GM12878 (cell line): ENCODE data around the gene GPC6.

ENCODE experiments used
- CBX5 ChIP-seq: sonication (generic); IDR thresholded peaks from 2 replicates; pipeline ENCODE4 v1.6.1; 2016; ENCODE audit warnings: low read depth, moderate library complexity, mild to moderate bottlenecking, inconsistent platforms
- CEBPB ChIP-seq, 2 experiments: fragments of 150-350 bp in 1 of 2; IDR thresholded peaks; 2 replicates each; pipeline ENCODE4 v1.6.1; 2012 to 2014; ENCODE audit warnings: low read depth in 2 of 2, low read length in 2 of 2, borderline replicate concordance in 1 of 2, inconsistent platforms in 1 of 2
- POLR2A ChIP-seq: IDR thresholded peaks from 2 replicates; pipeline ENCODE4 v1.6.1; 2011; ENCODE audit warnings: low read depth, mild to moderate bottlenecking, low read length
- SMC3 ChIP-seq: IDR thresholded peaks from 2 replicates; pipeline ENCODE4 v1.6.1; 2011; ENCODE audit warnings: low read length, improper control_type of control experiment, borderline replicate concordance
- TF ChIP-seq, protein P1 (sequence below): IDR thresholded peaks from 2 replicates; pipeline ENCODE4 v1.6.1; 2012; ENCODE audit warnings: low read depth, low read length, improper control_type of control experiment
- TF ChIP-seq, protein P2 (sequence below): IDR thresholded peaks from 2 replicates; pipeline ENCODE4 v1.6.1; 2011; ENCODE audit warnings: low read depth, low read length, improper control_type of control experiment, borderline replicate concordance

DNA sequence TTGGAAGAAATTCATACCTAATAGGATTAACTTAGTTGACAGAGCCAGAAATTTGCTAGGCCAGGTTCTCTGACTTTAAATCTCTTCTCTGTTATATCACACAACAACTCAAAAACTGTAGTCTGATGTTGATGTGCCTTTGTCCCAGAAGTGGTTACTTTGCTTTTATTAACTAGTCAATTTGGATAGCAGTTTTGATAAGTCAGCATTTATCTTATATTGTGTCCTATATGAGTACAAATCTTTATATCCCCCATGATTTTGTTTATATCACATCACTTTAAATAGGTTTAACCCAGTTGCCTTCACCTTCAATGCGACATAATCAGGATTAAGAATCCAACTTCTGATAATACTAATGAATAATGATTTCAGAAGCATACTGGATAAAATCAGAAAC, 459.3 kb downstream of the GPC6 start:
- TF ChIP-seq SMC3, result no peak
- TF ChIP-seq, protein P1, sequence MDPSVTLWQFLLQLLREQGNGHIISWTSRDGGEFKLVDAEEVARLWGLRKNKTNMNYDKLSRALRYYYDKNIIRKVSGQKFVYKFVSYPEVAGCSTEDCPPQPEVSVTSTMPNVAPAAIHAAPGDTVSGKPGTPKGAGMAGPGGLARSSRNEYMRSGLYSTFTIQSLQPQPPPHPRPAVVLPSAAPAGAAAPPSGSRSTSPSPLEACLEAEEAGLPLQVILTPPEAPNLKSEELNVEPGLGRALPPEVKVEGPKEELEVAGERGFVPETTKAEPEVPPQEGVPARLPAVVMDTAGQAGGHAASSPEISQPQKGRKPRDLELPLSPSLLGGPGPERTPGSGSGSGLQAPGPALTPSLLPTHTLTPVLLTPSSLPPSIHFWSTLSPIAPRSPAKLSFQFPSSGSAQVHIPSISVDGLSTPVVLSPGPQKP, result no peak
- TF ChIP-seq CBX5, result no peak
- TF ChIP-seq, protein P2, sequence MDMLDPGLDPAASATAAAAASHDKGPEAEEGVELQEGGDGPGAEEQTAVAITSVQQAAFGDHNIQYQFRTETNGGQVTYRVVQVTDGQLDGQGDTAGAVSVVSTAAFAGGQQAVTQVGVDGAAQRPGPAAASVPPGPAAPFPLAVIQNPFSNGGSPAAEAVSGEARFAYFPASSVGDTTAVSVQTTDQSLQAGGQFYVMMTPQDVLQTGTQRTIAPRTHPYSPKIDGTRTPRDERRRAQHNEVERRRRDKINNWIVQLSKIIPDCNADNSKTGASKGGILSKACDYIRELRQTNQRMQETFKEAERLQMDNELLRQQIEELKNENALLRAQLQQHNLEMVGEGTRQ, result no peak
- no peak for TF ChIP-seq CEBPB (IDR thresholded peaks at IDR 0.05; ENCODE audit: borderline replicate concordance in 1 of 2, low read depth in 2 of 2, low read length in 2 of 2)
- no peak for TF ChIP-seq POLR2A
